ENCODE results near the gene BRSK2. TPM values are rescaled to one million over a fixed set of nuclear protein-coding genes. Genes with fewer than 3 reads are reported as not detected.
"Not testable (repeated sequence)": the region's sequence is repeated elsewhere in the genome, so short reads cannot be mapped to it uniquely, and the experiment has no call there.

The BRSK2 gene
- total RNA-seq, 1 donor: under 0.01 TPM

DNA sequence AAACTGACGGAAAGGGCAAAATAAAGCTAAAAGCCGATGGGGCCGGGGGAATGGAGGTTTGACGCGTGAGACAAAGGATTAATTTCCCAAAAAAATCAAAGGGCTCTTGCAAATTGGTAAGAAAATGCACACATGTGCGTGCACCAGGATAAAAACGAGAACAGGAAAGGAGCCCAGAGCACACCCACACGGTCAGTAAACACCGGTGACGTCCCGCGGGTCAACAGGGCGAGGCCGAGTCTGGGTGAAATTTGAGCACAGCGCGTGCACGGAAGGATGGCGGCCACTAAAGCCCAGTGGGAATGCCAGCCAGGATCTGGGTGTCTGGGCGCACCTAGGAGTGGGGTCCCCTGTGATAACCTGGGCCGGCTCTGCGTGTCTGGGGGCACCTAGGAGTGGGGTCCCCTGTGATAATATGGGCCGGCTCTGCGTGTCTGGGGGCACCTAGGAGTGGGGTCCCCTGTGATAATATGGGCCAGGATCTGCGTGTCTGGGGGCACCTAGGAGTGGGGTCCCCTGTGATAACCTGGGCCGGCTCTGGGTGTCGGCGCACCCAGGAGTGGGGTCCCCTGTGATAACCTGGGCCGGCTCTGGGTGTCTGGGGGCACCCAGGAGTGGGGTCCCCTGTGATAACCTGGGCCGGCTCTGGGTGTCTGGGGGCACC lies 44.4 kb downstream of the BRSK2 start:
- TF ChIP-seq, protein P1, sequence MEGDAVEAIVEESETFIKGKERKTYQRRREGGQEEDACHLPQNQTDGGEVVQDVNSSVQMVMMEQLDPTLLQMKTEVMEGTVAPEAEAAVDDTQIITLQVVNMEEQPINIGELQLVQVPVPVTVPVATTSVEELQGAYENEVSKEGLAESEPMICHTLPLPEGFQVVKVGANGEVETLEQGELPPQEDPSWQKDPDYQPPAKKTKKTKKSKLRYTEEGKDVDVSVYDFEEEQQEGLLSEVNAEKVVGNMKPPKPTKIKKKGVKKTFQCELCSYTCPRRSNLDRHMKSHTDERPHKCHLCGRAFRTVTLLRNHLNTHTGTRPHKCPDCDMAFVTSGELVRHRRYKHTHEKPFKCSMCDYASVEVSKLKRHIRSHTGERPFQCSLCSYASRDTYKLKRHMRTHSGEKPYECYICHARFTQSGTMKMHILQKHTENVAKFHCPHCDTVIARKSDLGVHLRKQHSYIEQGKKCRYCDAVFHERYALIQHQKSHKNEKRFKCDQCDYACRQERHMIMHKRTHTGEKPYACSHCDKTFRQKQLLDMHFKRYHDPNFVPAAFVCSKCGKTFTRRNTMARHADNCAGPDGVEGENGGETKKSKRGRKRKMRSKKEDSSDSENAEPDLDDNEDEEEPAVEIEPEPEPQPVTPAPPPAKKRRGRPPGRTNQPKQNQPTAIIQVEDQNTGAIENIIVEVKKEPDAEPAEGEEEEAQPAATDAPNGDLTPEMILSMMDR (IDR thresholded peaks at IDR 0.05; ENCODE audit: insufficient read depth, low read depth, low read length): no peak
- DNase-seq (ENCODE audit: low read depth): no peak
- no peak overlapping the region for H3K4me3 ChIP-seq (ENCODE audit: low read depth, low read length)

DNA sequence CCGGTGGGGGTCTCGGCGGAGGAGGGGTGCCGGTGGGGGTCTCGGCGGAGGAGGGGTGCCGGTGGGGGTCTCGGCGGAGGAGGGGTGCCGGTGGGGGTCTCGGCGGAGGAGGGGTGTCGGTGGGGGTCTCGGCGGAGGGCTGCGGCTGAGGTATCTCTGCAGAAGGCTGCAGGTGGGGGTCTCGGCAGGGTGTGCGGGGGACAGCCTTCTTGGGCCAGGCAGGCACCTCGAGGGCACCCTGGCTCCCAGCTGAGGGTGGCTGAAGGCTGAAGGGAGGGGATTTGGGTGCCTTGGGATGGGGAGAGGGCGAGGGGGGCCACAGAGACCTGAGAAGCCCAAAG lies 45.7 kb downstream of the BRSK2 start:
- H3K4me3 ChIP-seq (ENCODE audit: low read depth, low read length); DNase-seq (ENCODE audit: low read depth): not testable (repeated sequence)

DNA sequence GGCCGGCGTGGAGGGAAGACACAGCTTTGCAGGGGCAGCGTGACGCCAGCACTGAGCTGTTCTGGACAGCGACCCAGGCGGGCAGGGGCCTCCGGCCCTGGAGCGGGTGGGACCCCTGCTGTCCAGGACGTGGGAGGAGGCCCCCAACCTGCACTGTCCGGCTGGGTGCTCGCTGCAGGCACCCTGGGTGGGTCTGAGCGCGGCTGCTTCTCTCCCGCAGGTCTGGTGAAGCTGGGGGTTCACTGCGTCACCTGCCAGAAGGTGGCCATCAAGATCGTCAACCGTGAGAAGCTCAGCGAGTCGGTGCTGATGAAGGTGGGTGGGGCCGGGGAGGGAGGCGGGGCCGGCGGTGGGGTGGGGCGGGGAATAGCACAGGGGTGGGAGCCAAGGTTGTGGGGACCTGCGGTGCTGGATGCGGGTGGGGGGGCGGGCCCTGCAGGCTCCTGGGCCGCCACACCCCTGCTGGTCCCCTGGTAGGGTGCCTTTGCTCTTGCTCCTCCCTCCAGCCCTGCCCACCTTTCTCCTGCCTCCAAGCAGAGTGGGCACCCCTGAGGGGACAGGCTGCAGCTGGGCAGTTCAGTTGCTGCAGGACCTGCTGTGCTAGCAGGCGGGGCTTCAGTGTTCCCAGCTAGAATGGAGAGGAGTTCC lies 46.2 kb downstream of the BRSK2 start:
- H3K4me3 ChIP-seq (ENCODE audit: low read depth, low read length): no peak overlapping the region
- no peak for DNase-seq (ENCODE audit: low read depth)
- TF ChIP-seq, protein P1 (IDR thresholded peaks at IDR 0.05; ENCODE audit: insufficient read depth, low read depth, low read length): no peak

DNA sequence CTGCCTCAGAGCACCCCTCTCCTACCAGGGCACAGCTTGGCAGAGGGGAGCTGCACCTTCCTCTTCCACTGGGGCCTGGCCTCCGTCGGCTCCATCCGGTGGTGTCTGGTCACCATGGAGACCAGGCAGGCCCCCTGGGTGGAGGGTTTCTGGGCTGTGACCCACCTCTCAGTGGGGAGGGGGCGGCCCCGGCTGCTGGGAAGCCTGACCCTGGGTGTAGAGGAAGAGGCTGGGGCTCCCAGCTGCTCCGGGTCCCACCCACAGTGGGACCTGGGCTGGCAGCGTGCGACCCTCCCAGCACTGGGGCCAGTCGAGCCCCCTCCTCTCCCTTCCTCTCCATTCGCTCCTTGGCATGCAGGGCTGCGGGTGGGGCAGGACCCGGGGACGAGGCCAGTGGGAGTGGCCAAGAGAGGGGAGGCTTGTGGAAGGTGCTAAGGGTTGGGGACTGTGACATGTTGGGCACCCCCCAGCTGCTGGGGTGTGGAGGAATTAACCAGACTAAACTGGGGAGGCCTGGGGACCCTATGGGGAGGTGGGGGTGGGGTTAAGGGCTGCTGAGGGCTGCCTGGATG lies 46.8 kb downstream of the BRSK2 start:
- DNase-seq (ENCODE audit: low read depth): no peak
- TF ChIP-seq, protein P1 (IDR thresholded peaks at IDR 0.05; ENCODE audit: insufficient read depth, low read depth, low read length): no peak
- no peak overlapping the region for H3K4me3 ChIP-seq (ENCODE audit: low read depth, low read length)

DNA sequence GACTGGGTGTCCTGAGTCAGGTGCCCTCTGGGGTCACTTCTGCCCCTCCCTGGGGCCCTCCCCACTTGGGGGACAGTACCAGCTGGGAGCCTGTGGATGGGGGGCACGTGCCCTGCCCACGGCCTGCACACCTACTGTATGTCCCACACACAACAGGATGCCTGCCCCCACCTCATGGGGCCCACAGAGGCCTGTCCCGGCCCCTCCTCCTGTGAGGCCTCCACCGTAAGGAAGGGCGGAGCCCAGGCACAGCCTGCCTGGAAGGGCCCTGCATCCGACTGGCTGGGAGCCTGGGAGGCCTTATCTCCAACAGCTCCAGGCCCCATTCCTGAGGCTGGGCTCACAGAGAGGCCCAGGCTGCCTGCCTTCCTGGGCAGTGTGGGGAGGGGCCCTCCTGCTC lies 47.8 kb downstream of the BRSK2 start:
- H3K4me3 ChIP-seq (ENCODE audit: low read depth, low read length): no peak overlapping the region
- DNase-seq (ENCODE audit: low read depth): peak; percentile 54
- TF ChIP-seq, protein P1 (IDR thresholded peaks at IDR 0.05; ENCODE audit: insufficient read depth, low read depth, low read length): no peak

DNA sequence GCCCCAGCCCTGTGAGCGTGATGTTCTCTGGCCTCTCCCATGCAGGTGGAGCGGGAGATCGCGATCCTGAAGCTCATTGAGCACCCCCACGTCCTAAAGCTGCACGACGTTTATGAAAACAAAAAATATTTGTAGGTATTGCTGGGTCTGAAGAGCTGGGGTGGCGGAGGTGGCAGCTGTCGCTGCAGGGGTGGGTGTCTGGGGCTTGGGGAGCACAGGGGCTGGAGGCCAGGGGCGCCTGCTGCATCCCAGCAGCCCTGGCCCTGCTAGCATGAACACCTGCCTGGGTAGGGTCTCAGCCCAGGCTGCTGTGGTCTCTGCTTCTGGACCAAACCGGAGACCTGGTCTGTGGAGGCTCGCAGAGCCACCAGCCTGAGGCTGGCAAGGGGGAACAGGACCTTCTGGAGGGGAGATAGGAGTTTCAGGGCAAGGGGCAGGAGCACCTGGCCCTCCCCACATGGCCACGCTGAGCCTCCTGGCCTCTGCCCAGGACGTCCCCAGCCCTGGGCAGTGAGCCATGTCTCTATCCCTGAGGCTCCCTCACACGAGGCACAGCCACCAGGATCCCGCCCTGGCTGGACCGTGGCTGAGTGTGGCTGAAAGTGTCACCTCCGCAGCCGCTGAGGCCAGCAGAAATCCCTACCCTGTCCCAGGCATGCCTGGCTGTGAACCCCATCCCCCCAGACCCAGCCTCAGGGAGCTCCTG lies 48.7 kb downstream of the BRSK2 start:
- DNase-seq (ENCODE audit: low read depth): no peak
- H3K4me3 ChIP-seq (ENCODE audit: low read depth, low read length): no peak overlapping the region
- TF ChIP-seq, protein P1 (IDR thresholded peaks at IDR 0.05; ENCODE audit: insufficient read depth, low read depth, low read length): no peak

DNA sequence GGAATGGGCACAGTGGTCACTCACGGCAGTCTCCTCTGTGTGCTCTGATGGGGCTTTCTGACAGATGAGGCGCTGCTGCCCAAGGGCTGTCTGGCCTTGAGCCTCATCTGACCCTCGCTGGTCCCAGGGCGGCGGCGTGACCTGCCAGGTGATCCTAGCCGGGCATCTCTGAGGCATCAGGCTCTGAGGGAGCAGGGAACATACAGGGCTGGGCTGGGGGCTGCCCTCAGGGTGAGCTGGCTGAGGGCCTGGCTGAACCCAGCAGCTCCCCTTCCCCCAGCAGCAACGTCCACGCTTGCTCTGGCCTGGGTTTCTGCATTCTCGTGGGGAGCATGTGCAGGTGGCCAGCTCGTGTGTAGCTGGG lies 49.2 kb downstream of the BRSK2 start:
- no peak overlapping the region for H3K4me3 ChIP-seq (ENCODE audit: low read depth, low read length)
- DNase-seq (ENCODE audit: low read depth): no peak
- TF ChIP-seq, protein P1 (IDR thresholded peaks at IDR 0.05; ENCODE audit: insufficient read depth, low read depth, low read length): no peak

Data from fibroblast of villous mesenchyme (primary cell).